HUES6 (cell line): ENCODE results near the gene XRCC5.

Experiments used
- H3K27ac ChIP-seq: 2 replicates; pipeline ENCODE4 v1.7.0; 2013; ENCODE audit warnings: low read depth, mild to moderate bottlenecking, low read length, inconsistent platforms
- H3K27me3 ChIP-seq: 2 replicates; pipeline ENCODE4 v1.6.1; 2013; ENCODE audit warnings: low read length; ENCODE audit not compliant: control insufficient read depth, insufficient read depth
- H3K36me3 ChIP-seq: 2 replicates; pipeline ENCODE4 v1.6.1; 2013; ENCODE audit warnings: low read length; ENCODE audit not compliant: control insufficient read depth, insufficient read depth
- H3K4me1 ChIP-seq: 2 replicates; pipeline ENCODE4 v1.6.1; 2013; ENCODE audit warnings: low read length; ENCODE audit not compliant: control insufficient read depth, insufficient read depth
- H3K4me3 ChIP-seq: 2 replicates; pipeline ENCODE4 v1.5.1; 2013; ENCODE audit warnings: low read depth, low read length
- H3K9ac ChIP-seq: one replicate; pipeline ENCODE4 v1.6.1; 2013; ENCODE audit warnings: mild to moderate bottlenecking, low read length
- H3K9me3 ChIP-seq: 2 replicates; pipeline ENCODE4 v1.6.1; 2013; ENCODE audit warnings: low read depth, low read length; ENCODE audit not compliant: control insufficient read depth, insufficient read depth

Gene XRCC5

GRCh38 chr2:216161967-216162366 is 52.8 kb downstream of the XRCC5 start:
- Histone ChIP-seq H3K36me3 (peaks cover 95% of the 10 kb centered on the region), H3K4me1 (no peaks in the 10 kb centered on the region), H3K27me3 (no peaks in the 10 kb centered on the region), H3K9me3 (no peaks in the 10 kb centered on the region), H3K9ac (no peak overlapping the region), H3K4me3 (no peak overlapping the region), H3K27ac (no peak overlapping the region)

GRCh38 chr2:216163518-216163917 is 54.4 kb downstream of the XRCC5 start:
- H3K36me3 ChIP-seq, result peaks cover 99% of the 10 kb centered on the region
- H3K9ac ChIP-seq, result no peak overlapping the region
- no peak overlapping the region for H3K4me3 ChIP-seq
- H3K9me3 ChIP-seq, result no peaks in the 10 kb centered on the region
- H3K27me3 ChIP-seq, result no peaks in the 10 kb centered on the region
- no peak overlapping the region for H3K27ac ChIP-seq
- no peaks in the 10 kb centered on the region for H3K4me1 ChIP-seq

- H3K9ac ChIP-seq, result no peak overlapping the region
- no peaks in the 10 kb centered on the region for H3K27me3 ChIP-seq
- no peak overlapping the region for H3K4me3 ChIP-seq
- H3K9me3 ChIP-seq, result no peaks in the 10 kb centered on the region
- H3K4me1 ChIP-seq, result no peaks in the 10 kb centered on the region
- H3K27ac ChIP-seq, result no peak overlapping the region
- peaks cover 100% of the 10 kb centered on the region for H3K36me3 ChIP-seq
Measured at GRCh38 chr2:216164087-216164486, 54.9 kb downstream of the XRCC5 start.

- no peak overlapping the region for H3K9ac ChIP-seq
- H3K4me1 ChIP-seq, result no peaks in the 10 kb centered on the region
- H3K9me3 ChIP-seq, result no peaks in the 10 kb centered on the region
- peaks cover 100% of the 10 kb centered on the region for H3K36me3 ChIP-seq
- H3K4me3 ChIP-seq, result no peak overlapping the region
- no peak overlapping the region for H3K27ac ChIP-seq
- no peaks in the 10 kb centered on the region for H3K27me3 ChIP-seq
Measured at GRCh38 chr2:216164576-216164975, 55.4 kb downstream of the XRCC5 start.

- Histone ChIP-seq H3K27ac (no peak overlapping the region), H3K9ac (no peak overlapping the region), H3K4me1 (no peaks in the 10 kb centered on the region), H3K9me3 (no peaks in the 10 kb centered on the region), H3K36me3 (peaks cover 97% of the 10 kb centered on the region), H3K4me3 (no peak overlapping the region), H3K27me3 (no peaks in the 10 kb centered on the region)
Measured at GRCh38 chr2:216165711-216166110, 56.6 kb downstream of the XRCC5 start.

- Histone ChIP-seq H3K27ac (no peak overlapping the region), H3K9me3 (no peaks in the 10 kb centered on the region), H3K27me3 (no peaks in the 10 kb centered on the region), H3K36me3 (peaks cover 94% of the 10 kb centered on the region), H3K4me3 (no peak overlapping the region), H3K4me1 (no peaks in the 10 kb centered on the region), H3K9ac (no peak overlapping the region)
Measured at GRCh38 chr2:216169087-216169486, 59.9 kb downstream of the XRCC5 start.

GRCh38 chr2:216170076-216170763 is 61.1 kb downstream of the XRCC5 start:
- H3K36me3 ChIP-seq, result peaks cover 94% of the 10 kb centered on the region

GRCh38 chr2:216171011-216171410 is 61.9 kb downstream of the XRCC5 start:
- no peaks in the 10 kb centered on the region for H3K4me1 ChIP-seq
- peaks cover 94% of the 10 kb centered on the region for H3K36me3 ChIP-seq
- H3K4me3 ChIP-seq, result no peak overlapping the region
- no peaks in the 10 kb centered on the region for H3K27me3 ChIP-seq
- no peak overlapping the region for H3K27ac ChIP-seq
- no peak overlapping the region for H3K9ac ChIP-seq
- no peaks in the 10 kb centered on the region for H3K9me3 ChIP-seq

More at GRCh38 chr2:216170076-216170763, 61.1 kb downstream of the XRCC5 start:
- Histone ChIP-seq H3K9me3 (no peaks in the 10 kb centered on the region), H3K4me1 (no peaks in the 10 kb centered on the region), H3K4me3 (no peak overlapping the region), H3K27me3 (no peaks in the 10 kb centered on the region), H3K9ac (no peak overlapping the region), H3K27ac (no peak overlapping the region)

- H3K27me3 ChIP-seq, result no peaks in the 10 kb centered on the region
- H3K9ac ChIP-seq, result no peak overlapping the region
- H3K9me3 ChIP-seq, result no peaks in the 10 kb centered on the region
- peaks cover 87% of the 10 kb centered on the region for H3K36me3 ChIP-seq
- no peak overlapping the region for H3K27ac ChIP-seq
- H3K4me1 ChIP-seq, result no peaks in the 10 kb centered on the region
- no peak overlapping the region for H3K4me3 ChIP-seq
Measured at GRCh38 chr2:216172493-216172892, 63.3 kb downstream of the XRCC5 start.

GRCh38 chr2:216179015-216179414 is 69.9 kb downstream of the XRCC5 start:
- H3K27ac ChIP-seq, result no peak overlapping the region
- H3K4me3 ChIP-seq, result no peak overlapping the region
- peaks cover 88% of the 10 kb centered on the region for H3K36me3 ChIP-seq

GRCh38 chr2:216181351-216181750 is 72.2 kb downstream of the XRCC5 start:
- H3K27me3 ChIP-seq, result no peaks in the 10 kb centered on the region
- H3K9ac ChIP-seq, result no peak overlapping the region
- no peaks in the 10 kb centered on the region for H3K9me3 ChIP-seq
- H3K4me3 ChIP-seq, result no peak overlapping the region
- peaks cover 81% of the 10 kb centered on the region for H3K36me3 ChIP-seq
- H3K4me1 ChIP-seq, result peaks cover 23% of the 10 kb centered on the region
- no peak overlapping the region for H3K27ac ChIP-seq

More at GRCh38 chr2:216179015-216179414, 69.9 kb downstream of the XRCC5 start:
- H3K9ac ChIP-seq, result no peak overlapping the region
- H3K9me3 ChIP-seq, result no peaks in the 10 kb centered on the region
- H3K27me3 ChIP-seq, result no peaks in the 10 kb centered on the region
- H3K4me1 ChIP-seq, result peaks cover 12% of the 10 kb centered on the region
